ENCODE data around the gene RNF44.

Gene RNF44

DNA sequence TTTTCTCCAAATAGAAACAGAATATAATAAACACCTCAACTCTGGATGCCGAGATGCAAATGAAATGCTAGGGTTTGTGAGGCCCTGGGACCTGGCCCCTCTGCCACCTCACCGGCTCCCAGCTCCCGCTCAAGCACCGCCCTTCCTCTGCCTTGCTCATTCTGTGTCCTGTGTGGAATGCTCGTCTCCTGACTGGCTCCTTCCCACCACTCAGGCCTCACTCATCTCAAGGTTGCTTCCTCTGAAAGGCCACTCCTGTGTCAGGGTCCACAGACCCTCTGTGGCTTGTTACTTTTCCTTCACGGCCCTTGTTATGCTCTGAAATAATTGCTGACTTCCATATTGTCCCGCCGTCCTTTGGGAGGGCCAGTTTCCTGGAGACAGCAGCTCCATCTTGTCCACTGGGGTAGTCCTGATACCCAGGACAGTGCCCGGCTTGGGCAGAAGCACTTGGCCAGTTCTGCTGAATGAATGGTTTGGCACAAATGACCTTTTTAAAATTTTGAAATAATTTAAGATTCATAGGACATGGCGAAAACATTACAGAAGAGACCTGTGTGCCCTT is 15.4 kb downstream of the RNF44 start:
- DNase-seq (ENCODE audit: low read depth): no peak
- no peak overlapping the region for H3K4me3 ChIP-seq (ENCODE audit: control insufficient read depth, low read depth, low read length)
- TF ChIP-seq, protein P1, sequence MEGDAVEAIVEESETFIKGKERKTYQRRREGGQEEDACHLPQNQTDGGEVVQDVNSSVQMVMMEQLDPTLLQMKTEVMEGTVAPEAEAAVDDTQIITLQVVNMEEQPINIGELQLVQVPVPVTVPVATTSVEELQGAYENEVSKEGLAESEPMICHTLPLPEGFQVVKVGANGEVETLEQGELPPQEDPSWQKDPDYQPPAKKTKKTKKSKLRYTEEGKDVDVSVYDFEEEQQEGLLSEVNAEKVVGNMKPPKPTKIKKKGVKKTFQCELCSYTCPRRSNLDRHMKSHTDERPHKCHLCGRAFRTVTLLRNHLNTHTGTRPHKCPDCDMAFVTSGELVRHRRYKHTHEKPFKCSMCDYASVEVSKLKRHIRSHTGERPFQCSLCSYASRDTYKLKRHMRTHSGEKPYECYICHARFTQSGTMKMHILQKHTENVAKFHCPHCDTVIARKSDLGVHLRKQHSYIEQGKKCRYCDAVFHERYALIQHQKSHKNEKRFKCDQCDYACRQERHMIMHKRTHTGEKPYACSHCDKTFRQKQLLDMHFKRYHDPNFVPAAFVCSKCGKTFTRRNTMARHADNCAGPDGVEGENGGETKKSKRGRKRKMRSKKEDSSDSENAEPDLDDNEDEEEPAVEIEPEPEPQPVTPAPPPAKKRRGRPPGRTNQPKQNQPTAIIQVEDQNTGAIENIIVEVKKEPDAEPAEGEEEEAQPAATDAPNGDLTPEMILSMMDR (conservative IDR thresholded peaks at IDR 0.05; ENCODE audit: control insufficient read depth, insufficient read depth, low read depth, low read length): no peak

DNA sequence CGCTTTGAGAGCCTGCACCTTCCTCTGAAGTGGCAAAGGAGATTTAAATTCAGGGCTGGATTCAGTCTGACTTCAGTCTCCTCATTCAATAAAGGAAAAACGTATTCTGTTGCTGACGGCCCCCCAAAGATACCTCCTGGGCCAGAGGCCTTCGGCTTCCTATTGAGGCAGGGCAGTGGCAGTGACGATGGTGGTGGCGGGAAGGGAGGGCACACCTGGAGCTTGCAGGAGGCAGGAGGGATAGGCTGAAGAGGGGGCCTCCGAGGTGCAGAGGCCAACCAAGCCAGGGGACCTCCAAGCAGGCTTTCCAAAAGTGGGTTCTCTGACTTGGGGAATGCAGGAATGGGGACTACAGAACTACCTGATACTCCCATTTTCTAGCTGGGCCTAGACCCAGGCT is 15.9 kb downstream of the RNF44 start:
- no peak for DNase-seq (ENCODE audit: low read depth)
- TF ChIP-seq, protein P1 (conservative IDR thresholded peaks at IDR 0.05; ENCODE audit: control insufficient read depth, insufficient read depth, low read depth, low read length): no peak
- no peak overlapping the region for H3K4me3 ChIP-seq (ENCODE audit: control insufficient read depth, low read depth, low read length)

GRCh38 chr5:176519810-176520720 is 17.1 kb downstream of the RNF44 start:
- TF ChIP-seq, protein P1 (conservative IDR thresholded peaks at IDR 0.05; ENCODE audit: control insufficient read depth, insufficient read depth, low read depth, low read length): no peak
- no peak for DNase-seq (ENCODE audit: low read depth)
- no peak overlapping the region for H3K4me3 ChIP-seq (ENCODE audit: control insufficient read depth, low read depth, low read length)

GRCh38 chr5:176517053-176517661 is 20.0 kb downstream of the RNF44 start:
- no peak overlapping the region for H3K4me3 ChIP-seq (ENCODE audit: control insufficient read depth, low read depth, low read length)
- DNase-seq (ENCODE audit: low read depth): no peak

GRCh38 chr5:176515396-176515795 is 21.8 kb downstream of the RNF44 start:
- H3K4me3 ChIP-seq (ENCODE audit: control insufficient read depth, low read depth, low read length): no peak overlapping the region
- no peak for DNase-seq (ENCODE audit: low read depth)
- TF ChIP-seq, protein P1 (conservative IDR thresholded peaks at IDR 0.05; ENCODE audit: control insufficient read depth, insufficient read depth, low read depth, low read length): no peak

More at GRCh38 chr5:176517053-176517661, 20.0 kb downstream of the RNF44 start:
- TF ChIP-seq, protein P1 (conservative IDR thresholded peaks at IDR 0.05; ENCODE audit: control insufficient read depth, insufficient read depth, low read depth, low read length): no peak

DNA sequence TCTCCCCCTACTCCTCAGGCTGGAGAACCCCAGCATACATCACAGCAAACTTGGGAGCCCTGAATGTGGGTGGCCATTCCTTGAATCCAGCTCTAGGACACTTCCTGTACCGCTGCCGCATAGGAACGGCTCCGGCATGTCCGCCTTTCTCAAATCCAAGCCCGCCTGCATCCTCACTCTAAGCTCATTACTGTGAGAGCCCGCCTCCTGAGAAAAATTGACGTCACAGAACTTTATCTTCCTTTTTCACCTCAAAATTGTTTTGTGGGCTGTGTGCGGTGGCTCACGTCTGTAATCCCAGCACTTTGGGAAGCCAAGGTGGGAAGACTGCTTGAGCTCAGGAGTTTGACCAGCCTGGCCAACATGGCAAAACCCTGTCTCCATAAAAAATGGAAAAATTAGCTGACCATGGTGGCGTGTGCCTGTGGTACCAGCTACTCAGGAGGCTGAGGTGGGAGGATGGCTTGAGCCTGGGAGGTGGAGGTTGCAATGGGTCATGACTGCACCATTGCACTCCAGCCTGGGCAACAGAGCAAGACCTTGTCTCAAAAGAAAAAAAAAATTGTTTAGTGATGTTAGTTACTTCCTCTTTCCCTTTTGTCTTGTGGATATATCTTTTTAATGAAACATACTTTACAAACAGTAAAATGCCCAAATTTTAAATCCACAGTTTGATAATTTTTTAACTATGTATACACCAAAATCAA is 22.8 kb downstream of the RNF44 start:
- TF ChIP-seq, protein P1 (conservative IDR thresholded peaks at IDR 0.05; ENCODE audit: control insufficient read depth, insufficient read depth, low read depth, low read length): no peak
- no peak for DNase-seq (ENCODE audit: low read depth)
- H3K4me3 ChIP-seq (ENCODE audit: control insufficient read depth, low read depth, low read length): no peak overlapping the region
